Hippocampal formation (tissue), 2 donors: ENCODE data around the gene CDK14.

Experiments used
- DNase-seq, 2 donors: peaks; one replicate each; lab custom pipeline; 2025; lab: John Stamatoyannopoulos, UW

The CDK14 gene

DNA sequence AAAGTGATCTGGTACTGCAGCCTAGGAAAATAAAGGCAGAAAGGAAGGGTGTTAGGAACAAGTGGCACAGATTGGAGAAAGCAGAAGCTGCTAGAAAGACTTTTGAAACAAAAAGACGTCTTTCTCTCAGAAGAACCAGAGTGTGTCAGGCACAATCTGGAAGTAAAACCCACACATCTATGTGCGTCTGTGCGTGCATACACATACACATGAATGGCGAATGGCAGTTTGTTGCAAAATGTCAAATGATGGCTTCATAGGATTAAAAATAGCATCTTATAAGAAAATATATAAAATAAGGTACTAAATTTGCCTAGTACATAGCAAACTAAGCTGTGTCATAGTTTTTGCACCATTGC lies 246.3 kb downstream of the CDK14 start:
- no peak for DNase-seq

- DNase-seq, result no peak
Observed at GRCh38 chr7:90843472-90843871, 247.4 kb downstream of the CDK14 start.

DNA sequence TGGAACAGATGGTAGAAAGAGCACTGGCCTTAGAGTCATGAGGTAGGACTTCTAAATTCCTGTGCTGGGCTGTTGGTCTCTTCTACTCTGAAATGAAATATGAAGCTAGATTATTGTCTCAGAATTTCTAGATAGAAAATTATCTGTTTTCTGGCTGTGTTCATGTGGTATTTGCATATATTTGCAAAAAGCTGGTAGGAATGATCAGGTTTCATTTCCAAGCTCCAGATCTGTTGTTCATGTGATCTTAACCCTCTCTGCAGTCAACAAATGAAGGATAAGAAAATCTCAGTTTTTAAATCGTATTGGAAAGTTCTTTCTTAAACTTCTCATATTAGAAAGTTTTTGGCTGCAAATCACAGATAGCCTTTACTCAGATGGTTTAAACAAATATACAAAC lies 248.3 kb downstream of the CDK14 start:
- DNase-seq, result no peak

GRCh38 chr7:90846192-90846591 lies 250.1 kb downstream of the CDK14 start:
- no peak for DNase-seq

DNA sequence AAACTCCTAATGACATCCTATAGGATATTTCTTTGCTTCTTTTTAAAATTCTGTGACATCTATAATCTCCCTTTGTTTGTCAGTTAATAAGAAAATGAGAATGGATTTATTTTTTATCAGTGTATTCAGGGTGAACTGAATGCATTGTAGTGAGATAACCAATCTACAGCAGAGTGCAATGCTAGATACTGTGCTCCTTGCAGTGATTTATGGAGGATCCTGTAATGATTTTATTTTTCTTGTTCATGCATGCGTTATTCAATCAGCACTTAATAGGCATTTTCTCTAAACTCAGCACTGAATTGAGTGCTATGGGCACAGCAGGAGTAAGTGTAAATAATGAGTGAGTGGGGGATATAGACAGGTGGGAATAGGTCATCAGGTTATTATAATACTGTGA lies 253.9 kb downstream of the CDK14 start:
- DNase-seq, result no peak

DNA sequence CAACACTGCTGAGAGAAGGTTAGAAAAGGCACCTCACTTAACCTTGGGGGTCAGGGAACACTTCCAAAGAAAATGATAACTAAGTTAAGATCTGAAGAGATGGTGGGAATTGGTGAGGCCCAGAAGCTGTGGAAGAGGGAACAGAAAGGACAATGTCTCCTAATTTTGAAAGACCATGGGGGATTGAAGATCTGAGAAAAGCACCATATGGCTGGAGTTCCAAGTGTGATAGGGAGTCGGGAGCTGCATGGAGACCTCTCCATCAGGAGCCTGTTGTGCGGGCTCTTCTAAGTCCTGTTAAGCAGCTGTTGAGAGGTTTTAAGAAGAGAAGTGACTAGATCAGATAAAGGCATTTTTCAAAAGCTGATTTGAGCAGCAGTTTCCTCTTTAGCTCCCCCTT lies 254.3 kb downstream of the CDK14 start:
- no peak for DNase-seq

- DNase-seq, result no peak
Observed at GRCh38 chr7:90853205-90853604, 257.1 kb downstream of the CDK14 start.

DNA sequence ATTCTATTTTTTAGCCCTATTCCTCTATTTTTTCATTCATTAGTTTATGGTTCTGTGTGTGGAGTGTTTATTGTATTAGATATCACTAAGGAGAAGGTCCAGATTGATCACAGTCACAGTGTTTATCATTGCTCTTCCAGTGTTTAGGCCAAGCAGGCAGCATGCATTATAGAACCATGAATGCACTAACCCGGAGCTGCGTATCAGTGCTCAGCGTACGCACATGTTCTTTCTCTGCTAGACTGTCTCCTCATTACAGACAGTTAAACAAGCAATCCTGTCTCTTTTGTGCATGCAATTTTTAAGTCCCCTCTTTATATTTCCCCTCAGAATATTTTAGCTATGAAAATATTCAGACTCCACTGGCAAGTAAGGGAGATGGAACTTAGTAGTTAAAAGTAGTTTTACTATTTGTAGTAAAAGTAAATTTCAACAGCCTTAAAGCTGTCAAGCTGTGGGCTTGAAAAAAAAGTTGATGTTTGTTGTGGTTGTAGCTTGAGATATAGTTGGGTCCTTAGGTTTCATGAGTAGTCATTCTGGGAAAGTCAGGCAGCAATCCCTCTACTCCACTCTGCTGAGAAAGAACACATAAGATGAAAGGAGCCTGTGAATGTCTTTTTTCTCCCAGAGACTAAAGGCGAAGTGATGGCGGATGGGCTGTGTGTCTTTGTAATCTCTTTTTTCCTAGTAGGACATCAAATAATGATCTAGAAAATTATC lies 260.4 kb downstream of the CDK14 start:
- DNase-seq, result no peak

DNA sequence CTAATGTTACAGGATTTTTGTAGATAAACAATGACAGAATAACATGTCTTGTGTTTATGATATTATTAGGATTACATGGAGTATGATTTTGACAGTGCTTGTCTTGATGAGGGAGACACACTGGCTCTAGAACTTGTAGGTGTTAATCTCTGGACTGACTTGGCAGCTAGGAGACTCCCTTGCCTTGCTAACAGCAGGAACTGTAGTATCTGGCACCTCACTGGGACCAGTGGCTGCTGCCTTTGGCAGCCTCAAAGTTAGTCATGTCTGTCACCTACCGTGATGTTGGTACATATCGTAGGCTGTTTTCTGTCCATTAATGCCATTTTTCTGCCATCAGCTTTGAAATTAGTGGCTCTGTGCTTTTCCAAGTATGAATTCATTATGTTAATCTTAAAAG lies 261.5 kb downstream of the CDK14 start:
- DNase-seq, result no peak

DNA sequence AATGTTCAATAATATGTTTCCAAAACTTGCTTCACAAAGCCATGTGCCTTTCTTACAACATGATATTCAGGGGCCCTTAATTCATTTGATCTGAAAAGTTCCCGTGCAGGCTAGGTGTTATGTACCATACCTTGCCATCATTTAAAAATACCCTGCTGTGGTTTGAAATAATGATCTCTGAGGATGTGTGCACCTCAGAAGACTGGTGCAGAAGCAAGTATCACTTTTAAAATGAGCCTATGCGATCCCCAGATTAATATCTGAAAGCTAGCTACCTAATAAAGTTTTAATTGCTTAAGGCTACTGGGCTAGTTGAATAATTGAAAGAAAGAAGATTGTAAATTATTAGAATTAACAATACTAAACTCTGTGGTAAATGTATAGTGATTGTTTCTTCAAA lies 262.4 kb downstream of the CDK14 start:
- no peak for DNase-seq

- DNase-seq, result no peak
Observed at GRCh38 chr7:90859521-90859920, 263.4 kb downstream of the CDK14 start.

DNA sequence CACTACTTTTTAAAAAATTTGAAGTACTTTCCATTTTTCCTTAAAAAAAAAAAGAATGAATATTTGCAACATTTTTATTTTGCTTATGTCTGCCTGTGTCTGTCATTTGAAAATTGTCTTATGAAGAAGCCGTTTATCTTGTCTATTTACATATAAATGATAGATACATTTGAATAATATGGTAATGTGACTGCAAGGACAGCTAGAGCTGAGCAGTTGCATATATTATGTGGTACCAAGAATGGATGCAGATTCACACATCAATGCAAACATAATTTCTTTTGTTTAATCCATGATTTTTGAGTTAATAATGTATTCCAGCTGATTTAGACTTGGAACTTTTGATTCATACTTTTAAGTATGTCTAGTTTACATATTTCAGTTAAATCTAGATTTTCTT lies 268.0 kb downstream of the CDK14 start:
- DNase-seq, result no peak

GRCh38 chr7:90869335-90869734 lies 273.2 kb downstream of the CDK14 start:
- DNase-seq, result no peak

GRCh38 chr7:90876701-90877100 lies 280.6 kb downstream of the CDK14 start:
- no peak for DNase-seq

DNA sequence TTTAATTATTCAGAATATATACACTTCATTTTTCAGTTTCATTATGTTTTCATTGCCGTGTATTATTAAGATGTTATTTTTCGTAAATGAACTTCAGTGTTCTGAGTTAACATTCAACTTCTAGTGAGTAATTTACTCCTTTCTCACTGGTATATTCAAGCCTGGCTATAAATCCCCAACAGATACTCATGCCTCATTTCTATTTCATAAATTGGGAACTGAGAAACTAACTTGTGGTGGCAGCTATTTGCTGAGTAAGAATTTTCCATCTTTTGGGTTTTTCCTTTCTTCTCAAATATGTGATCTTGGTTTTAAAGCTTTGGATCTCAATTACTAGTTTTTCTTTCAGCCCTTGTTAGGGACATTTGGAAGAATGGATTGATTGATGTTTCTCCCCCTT lies 281.1 kb downstream of the CDK14 start:
- no peak for DNase-seq

- DNase-seq, result no peak
Observed at GRCh38 chr7:90879924-90880323, 283.8 kb downstream of the CDK14 start.

GRCh38 chr7:90886416-90886815 lies 290.3 kb downstream of the CDK14 start:
- DNase-seq, result no peak

- no peak for DNase-seq
Observed at GRCh38 chr7:90889210-90889609, 293.1 kb downstream of the CDK14 start.

- no peak for DNase-seq
Observed at GRCh38 chr7:90889644-90890043, 293.5 kb downstream of the CDK14 start.

GRCh38 chr7:90891529-90891928 lies 295.4 kb downstream of the CDK14 start:
- DNase-seq, result no peak

DNA sequence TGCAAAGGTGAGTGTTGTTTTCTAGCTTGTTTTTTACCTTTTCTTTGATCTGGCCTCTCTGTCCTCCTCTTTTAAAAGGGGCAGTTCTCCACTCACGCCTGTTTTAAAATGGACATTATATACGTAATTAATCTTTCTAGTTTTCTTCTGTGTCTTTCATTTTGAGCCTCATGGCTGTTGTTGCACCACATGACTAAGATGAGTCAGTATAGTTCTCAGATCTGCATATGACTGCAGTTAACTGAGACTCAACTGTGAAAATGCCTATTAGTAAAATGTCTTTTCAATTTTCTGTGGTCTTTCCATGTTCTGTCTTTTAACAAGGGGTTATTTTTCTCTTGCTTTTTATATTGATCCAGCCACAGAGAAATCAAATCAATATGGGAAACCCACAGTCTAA lies 296.1 kb downstream of the CDK14 start:
- no peak for DNase-seq

GRCh38 chr7:90894122-90894521 lies 298.0 kb downstream of the CDK14 start:
- no peak for DNase-seq

DNA sequence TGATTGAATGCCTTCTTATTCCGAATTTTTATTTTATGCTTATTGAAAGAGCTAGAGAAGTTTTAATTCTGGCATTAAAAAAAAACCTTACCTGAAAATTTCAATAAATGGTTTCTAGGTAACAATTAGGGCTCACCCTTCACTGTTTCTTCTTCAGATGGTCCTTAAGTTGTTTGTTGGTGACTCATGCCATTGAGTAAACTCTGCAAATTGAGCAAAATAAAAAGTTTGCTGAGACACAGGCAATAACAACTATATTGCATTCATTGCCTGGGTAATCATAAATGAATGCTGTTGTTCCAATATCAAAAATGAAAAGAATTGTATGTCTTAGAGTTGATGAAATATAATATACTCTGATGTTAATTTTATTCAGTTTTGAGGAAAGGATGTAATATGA lies 300.3 kb downstream of the CDK14 start:
- DNase-seq, result no peak

DNA sequence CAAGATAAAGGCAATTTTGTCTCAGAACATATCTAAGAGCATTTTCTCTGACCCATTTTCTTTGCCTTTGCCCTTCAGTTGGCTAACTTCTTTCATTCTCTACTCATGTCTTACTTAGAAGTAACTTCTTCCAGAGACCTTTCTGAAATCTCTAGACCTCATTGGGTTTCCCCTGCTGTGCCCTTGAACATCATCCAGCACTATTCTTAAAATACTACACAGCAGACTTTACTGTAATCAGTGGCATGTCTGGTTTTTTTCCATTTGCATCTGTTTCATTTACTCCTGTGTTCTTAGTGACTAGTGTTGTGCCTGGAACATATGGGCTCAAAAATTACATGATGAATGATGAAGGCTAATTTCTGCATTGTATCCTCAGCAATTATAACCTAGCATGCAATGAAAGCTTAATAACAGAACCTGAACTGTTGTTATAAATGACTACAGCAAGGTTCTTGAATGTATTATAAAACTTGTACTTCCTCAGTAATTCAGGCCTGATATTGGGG lies 301.9 kb downstream of the CDK14 start:
- no peak for DNase-seq
